Right renal cortex interstitium (tissue), 3 donors: Measurements from ENCODE around the gene OXCT1. TPM values are rescaled to one million over a fixed set of nuclear protein-coding genes. Genes with fewer than 3 reads are reported as not detected.

Experiments used
- DNase-seq, 3 donors: peaks; one replicate each; pipeline ENCODE4 v3.0.0-alpha.2; 2013; ENCODE audit warnings: low read depth in 3 of 3, low spot score in 2 of 3
- polyA plus RNA-seq, 3 donors: library from polyadenylated mRNA; unstranded; fragments of 120-200 nt; gene quantifications; one replicate each; pipeline ENCODE4 v1.2.1, GENCODE V29; 2013; ENCODE audit not compliant: insufficient read length in 3 of 3

The OXCT1 gene
- polyA plus RNA-seq, result 10 to 100 TPM; 65.3 to 74.6 (median 66.0) TPM

- peak in 1 of 3 donors; percentile 56 for DNase-seq
Measured at GRCh38 chr5:41869724-41870626, at the start of gene OXCT1. OXCT1 (minus strand) TSS chr5:41870425; CDS start chr5:41870358, 67 bp downstream.

- DNase-seq, result no peak
Measured at GRCh38 chr5:41918105-41918504, 47.9 kb upstream of the OXCT1 start.

- no peak for DNase-seq
Measured at GRCh38 chr5:41908374-41909079, 38.3 kb upstream of the OXCT1 start.

- no peak for DNase-seq
Measured at GRCh38 chr5:41906151-41906550, 35.9 kb upstream of the OXCT1 start.

- peak; percentile 97 to 98 (median 97) for DNase-seq
Measured at GRCh38 chr5:41903892-41904799, 33.9 kb upstream of the OXCT1 start, which contains the start of gene RIMOC1. RIMOC1 (plus strand) TSS chr5:41904344; CDS start chr5:41904368, 24 bp downstream.

- peak in 1 of 3 donors; percentile 12 for DNase-seq
Measured at GRCh38 chr5:41903382-41903891, 33.2 kb upstream of the OXCT1 start.

GRCh38 chr5:41896230-41896629, 26.0 kb upstream of the OXCT1 start:
- DNase-seq, result no peak

- DNase-seq, result no peak
Measured at GRCh38 chr5:41893074-41893851, 23.0 kb upstream of the OXCT1 start.

- DNase-seq, result no peak
Measured at GRCh38 chr5:41892031-41892430, 21.8 kb upstream of the OXCT1 start.

- DNase-seq, result no peak
Measured at GRCh38 chr5:41891066-41891707, 21.0 kb upstream of the OXCT1 start.

GRCh38 chr5:41885286-41885685, 15.1 kb upstream of the OXCT1 start:
- DNase-seq, result no peak

- DNase-seq, result no peak
Measured at GRCh38 chr5:41883936-41884335, 13.7 kb upstream of the OXCT1 start.

GRCh38 chr5:41883243-41883642, 13.0 kb upstream of the OXCT1 start:
- no peak for DNase-seq

- no peak for DNase-seq
Measured at GRCh38 chr5:41882765-41883164, 12.5 kb upstream of the OXCT1 start.

GRCh38 chr5:41878643-41879478, 8.6 kb upstream of the OXCT1 start:
- peak in 1 of 3 donors; percentile 23 for DNase-seq

- DNase-seq, result no peak
Measured at GRCh38 chr5:41878173-41878572, 7.9 kb upstream of the OXCT1 start.

- no peak for DNase-seq
Measured at GRCh38 chr5:41877408-41877807, 7.2 kb upstream of the OXCT1 start.

GRCh38 chr5:41876678-41877077, 6.5 kb upstream of the OXCT1 start:
- DNase-seq, result no peak
